T-helper 17 cell (primary cell): Measurements from ENCODE around the gene FAM24B. TPM values are rescaled to one million over a fixed set of nuclear protein-coding genes. Genes with fewer than 3 reads are reported as not detected.

ENCODE experiments used
- ATAC-seq: fragments of 150-1000 bp; cut with Tn5 transposase; 2 replicates; pipeline ENCODE4 v1.10.0; 2021; ENCODE audit warnings: mild to moderate bottlenecking, moderate library complexity
- DNase-seq, 3 donors: peaks; one replicate each; pipeline versions ENCODE4 v3.0.0 to v3.0.0-alpha.2; 2020 to 2021
- H3K9me3 ChIP-seq: one replicate; pipeline ENCODE4 v1.7.0; 2013; ENCODE audit warnings: low read length, mild to moderate bottlenecking; ENCODE audit not compliant: control insufficient read depth, poor library complexity, severe bottlenecking
- H3K27ac Mint-ChIP-seq: one replicate; pipeline ENCODE4 v1.8.0; 2022; ENCODE audit warnings: mild to moderate bottlenecking, moderate library complexity, mixed read lengths
- H3K27me3 Mint-ChIP-seq: one replicate; pipeline ENCODE4 v1.8.0; 2022; ENCODE audit warnings: mixed read lengths
- H3K36me3 Mint-ChIP-seq: one replicate; pipeline ENCODE4 v1.8.0; 2022; ENCODE audit warnings: low read depth, mixed read lengths
- H3K4me1 Mint-ChIP-seq: one replicate; pipeline ENCODE4 v1.8.0; 2022; ENCODE audit warnings: mild to moderate bottlenecking, mixed read lengths
- H3K4me3 Mint-ChIP-seq: one replicate; pipeline ENCODE4 v1.8.0; 2022; ENCODE audit warnings: mild to moderate bottlenecking, moderate library complexity, mixed read lengths
- total RNA-seq, 4 donors: library from RNA in 2 of 4; stranded (reverse) in 2 of 4; gene quantifications; one replicate each; pipeline ENCODE4 v1.2.3 and lab custom pipeline; 2022 to 2026

FAM24B gene
- total RNA-seq, 2 donors from 2014 or later = 9.0 to 10.7 TPM

- H3K9me3 ChIP-seq = no peaks in the 10 kb centered on the region
- Mint-ChIP-seq H3K4me1 (no peaks in the 10 kb centered on the region), H3K27me3 (peaks cover 16% of the 10 kb centered on the region), H3K27ac (no peak overlapping the region), H3K36me3 (peaks cover 5% of the 10 kb centered on the region), H3K4me3 (no peak overlapping the region)
- no peak for ATAC-seq
- DNase-seq = no peak
Observed at GRCh38 chr10:122830273-122830964, 49.0 kb downstream of the FAM24B start.

- Mint-ChIP-seq H3K4me1 (no peaks in the 10 kb centered on the region), H3K4me3 (no peak overlapping the region), H3K27me3 (peaks cover 26% of the 10 kb centered on the region), H3K36me3 (peaks cover 5% of the 10 kb centered on the region), H3K27ac (no peak overlapping the region)
- no peaks in the 10 kb centered on the region for H3K9me3 ChIP-seq
- ATAC-seq (no peak), DNase-seq (no peak)
Observed at GRCh38 chr10:122829454-122829853, 49.9 kb downstream of the FAM24B start.

- no peak overlapping the region for H3K4me3 Mint-ChIP-seq
- no peaks in the 10 kb centered on the region for H3K4me1 Mint-ChIP-seq
- no peaks in the 10 kb centered on the region for H3K9me3 ChIP-seq
- peaks cover 32% of the 10 kb centered on the region for H3K27me3 Mint-ChIP-seq
- no peak overlapping the region for H3K27ac Mint-ChIP-seq
- ATAC-seq (no peak), DNase-seq (no peak)
- H3K36me3 Mint-ChIP-seq = peaks cover 5% of the 10 kb centered on the region
Observed at GRCh38 chr10:122828716-122829255, 50.6 kb downstream of the FAM24B start.

GRCh38 chr10:122827302-122827701, 52.1 kb downstream of the FAM24B start:
- Mint-ChIP-seq H3K4me1 (no peaks in the 10 kb centered on the region), H3K4me3 (no peak overlapping the region), H3K27me3 (peaks cover 47% of the 10 kb centered on the region), H3K27ac (no peak overlapping the region), H3K36me3 (peaks cover 2% of the 10 kb centered on the region)
- H3K9me3 ChIP-seq = no peaks in the 10 kb centered on the region
- DNase-seq (no peak), ATAC-seq (no peak)

- no peak overlapping the region for H3K4me3 Mint-ChIP-seq
- H3K27me3 Mint-ChIP-seq = peaks cover 78% of the 10 kb centered on the region
- H3K27ac Mint-ChIP-seq = no peak overlapping the region
Observed at GRCh38 chr10:122822973-122823690, 56.2 kb downstream of the FAM24B start.

GRCh38 chr10:122821808-122822207, 57.6 kb downstream of the FAM24B start:
- no peaks in the 10 kb centered on the region for H3K4me1 Mint-ChIP-seq
- no peaks in the 10 kb centered on the region for H3K9me3 ChIP-seq
- no peak overlapping the region for H3K27ac Mint-ChIP-seq
- ATAC-seq (no peak), DNase-seq (no peak)
- peaks cover 3% of the 10 kb centered on the region for H3K36me3 Mint-ChIP-seq
- H3K27me3 Mint-ChIP-seq = peaks cover 90% of the 10 kb centered on the region
- H3K4me3 Mint-ChIP-seq = no peak overlapping the region

More at GRCh38 chr10:122822973-122823690, 56.2 kb downstream of the FAM24B start:
- ATAC-seq (no peak), DNase-seq (no peak)
- Mint-ChIP-seq H3K36me3 (no peaks in the 10 kb centered on the region), H3K4me1 (no peaks in the 10 kb centered on the region)
- H3K9me3 ChIP-seq = no peaks in the 10 kb centered on the region

- H3K36me3 Mint-ChIP-seq = peaks cover 3% of the 10 kb centered on the region
- ATAC-seq = no peak
- DNase-seq = no peak
- peaks cover 74% of the 10 kb centered on the region for H3K27me3 Mint-ChIP-seq
- H3K9me3 ChIP-seq = no peaks in the 10 kb centered on the region
- no peak overlapping the region for H3K27ac Mint-ChIP-seq
- no peaks in the 10 kb centered on the region for H3K4me1 Mint-ChIP-seq
- no peak overlapping the region for H3K4me3 Mint-ChIP-seq
Observed at GRCh38 chr10:122815458-122815857, 63.9 kb downstream of the FAM24B start.

GRCh38 chr10:122814493-122814892, 64.9 kb downstream of the FAM24B start:
- Mint-ChIP-seq H3K36me3 (peaks cover 3% of the 10 kb centered on the region), H3K27me3 (peaks cover 67% of the 10 kb centered on the region), H3K27ac (no peak overlapping the region), H3K4me3 (no peak overlapping the region), H3K4me1 (no peaks in the 10 kb centered on the region)
- no peaks in the 10 kb centered on the region for H3K9me3 ChIP-seq
- DNase-seq (no peak), ATAC-seq (no peak)

GRCh38 chr10:122812751-122813150, 66.6 kb downstream of the FAM24B start:
- H3K4me3 Mint-ChIP-seq = no peak overlapping the region
- no peak for DNase-seq
- H3K27me3 Mint-ChIP-seq = peaks cover 58% of the 10 kb centered on the region
- H3K4me1 Mint-ChIP-seq = no peaks in the 10 kb centered on the region
- H3K36me3 Mint-ChIP-seq = peaks cover 2% of the 10 kb centered on the region
- no peaks in the 10 kb centered on the region for H3K9me3 ChIP-seq
- ATAC-seq = no peak
- no peak overlapping the region for H3K27ac Mint-ChIP-seq

- no peak overlapping the region for H3K27ac Mint-ChIP-seq
- no peak overlapping the region for H3K4me3 Mint-ChIP-seq
- no peaks in the 10 kb centered on the region for H3K9me3 ChIP-seq
- no peaks in the 10 kb centered on the region for H3K4me1 Mint-ChIP-seq
- no peaks in the 10 kb centered on the region for H3K36me3 Mint-ChIP-seq
- H3K27me3 Mint-ChIP-seq = peaks cover 19% of the 10 kb centered on the region
- ATAC-seq (no peak), DNase-seq (no peak)
Observed at GRCh38 chr10:122802282-122802681, 77.1 kb downstream of the FAM24B start.

Other genes starting within 250 kb of the FAM24B start
- gene C10orf120, start 179.7 kb downstream of the FAM24B start, total RNA-seq = not detected
- gene CUZD1, start 33.7 kb downstream of the FAM24B start, total RNA-seq = under 1 TPM; 0.73 to 0.82 TPM
- not detected for gene FAM24A, start 31.0 kb upstream of the FAM24B start, total RNA-seq
- 1 to 10 TPM; 5.7 to 6.8 TPM for gene C10orf88, start 74.6 kb upstream of the FAM24B start, total RNA-seq
- 10 to 100 TPM; 10.3 to 10.5 TPM for gene PSTK, start 100.8 kb upstream of the FAM24B start, total RNA-seq
- 10 to 100 TPM; 35.7 to 56.1 TPM for gene IKZF5, start 129.2 kb upstream of the FAM24B start, total RNA-seq
- gene ACADSB, start 129.4 kb upstream of the FAM24B start, total RNA-seq = 10 to 100 TPM; 19.8 to 24.0 TPM